Measurements from ENCODE around the gene C2orf72. TPM values are rescaled to one million over a fixed set of nuclear protein-coding genes. Genes with fewer than 3 reads are reported as not detected.

Gene C2orf72
- total and polyA plus RNA-seq, 4 donors: 0.28 to 1.3 (median 0.56) TPM

DNA sequence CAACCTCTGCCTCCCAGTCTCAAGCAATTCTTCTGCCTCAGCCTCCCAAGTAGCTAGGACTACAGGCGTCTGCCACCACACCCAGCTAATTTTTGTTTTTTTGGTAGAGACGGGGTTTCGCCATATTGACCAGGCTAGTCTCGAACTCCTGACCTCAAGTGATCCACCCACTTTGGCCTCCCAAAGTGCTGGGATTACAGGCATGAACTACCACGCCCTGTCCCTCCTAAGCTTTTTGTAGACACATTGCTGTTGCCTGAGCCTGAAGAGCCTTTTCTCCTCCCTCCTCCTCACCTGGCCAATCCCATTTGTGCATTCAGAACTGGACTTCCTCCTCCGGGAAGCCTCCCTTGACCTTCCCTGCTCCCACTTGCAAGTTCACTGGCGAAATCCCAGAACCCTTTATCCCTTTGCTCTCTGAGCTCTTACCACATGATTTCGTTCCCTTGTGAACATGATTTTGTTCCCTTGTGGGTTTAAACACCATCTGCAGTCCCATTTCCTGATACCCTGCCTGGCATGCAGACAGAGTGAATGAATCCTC lies 2.6 kb downstream of the C2orf72 start:
- no peak for DNase-seq
- TF ChIP-seq CTCF (IDR thresholded peaks at IDR 0.05; ENCODE audit: control extremely low read depth, extremely low read depth): no peak
- WGBS, 2 donors: 66 to 68% methylated on average over 8 of the region's 8 CpGs
- peaks cover 0 to 58% (median 29%) of the 10 kb centered on the region in 3 donors for H3K27me3 ChIP-seq (ENCODE audit: control insufficient read depth in 3 of 3, insufficient read depth in 3 of 3, low read length in 2 of 3)
- H3K9me3 ChIP-seq (ENCODE audit: control insufficient read depth in 4 of 4, insufficient read depth in 3 of 4, low read length in 3 of 4): peaks cover 0 to 7% (median 0%) of the 10 kb centered on the region in 4 donors
- no peak for ATAC-seq (ENCODE audit: insufficient read depth, low FRiP score)
- no peaks in the 10 kb centered on the region for H3K36me3 ChIP-seq (ENCODE audit: control insufficient read depth in 4 of 4, insufficient read depth in 4 of 4, low read length in 4 of 4)
- no peak overlapping the region for H3K27ac ChIP-seq (ENCODE audit: low read depth in 1 of 2, low read length in 1 of 2)
- no peak overlapping the region for H3K4me3 ChIP-seq
- no peak overlapping the region for H3K9ac ChIP-seq (ENCODE audit: insufficient read depth in 1 of 2, low read length in 2 of 2)
- peaks cover 0 to 10% (median 0%) of the 10 kb centered on the region in 5 donors for H3K4me1 ChIP-seq (ENCODE audit: control insufficient read depth in 5 of 5, insufficient read depth in 5 of 5, low read length in 5 of 5)

GRCh38 chr2:231041061-231041689 lies 3.9 kb downstream of the C2orf72 start:
- H3K9ac ChIP-seq (ENCODE audit: insufficient read depth in 1 of 2, low read length in 2 of 2): no peak overlapping the region
- H3K4me1 ChIP-seq (ENCODE audit: control insufficient read depth in 5 of 5, insufficient read depth in 5 of 5, low read length in 5 of 5): peaks cover 0 to 10% (median 0%) of the 10 kb centered on the region in 5 donors
- no peak for DNase-seq
- H3K9me3 ChIP-seq (ENCODE audit: control insufficient read depth in 4 of 4, insufficient read depth in 3 of 4, low read length in 3 of 4): peaks cover 0 to 6% (median 0%) of the 10 kb centered on the region in 4 donors
- no peak for ATAC-seq (ENCODE audit: insufficient read depth, low FRiP score)
- H3K4me3 ChIP-seq: no peak overlapping the region
- peaks cover 0 to 50% (median 26%) of the 10 kb centered on the region in 3 donors for H3K27me3 ChIP-seq (ENCODE audit: control insufficient read depth in 3 of 3, insufficient read depth in 3 of 3, low read length in 2 of 3)
- WGBS, 2 donors: 58 to 68% methylated on average over 8 of the region's 8 CpGs
- no peak for TF ChIP-seq CTCF (IDR thresholded peaks at IDR 0.05; ENCODE audit: control extremely low read depth, extremely low read depth)
- no peak overlapping the region for H3K27ac ChIP-seq (ENCODE audit: low read depth in 1 of 2, low read length in 1 of 2)
- no peaks in the 10 kb centered on the region for H3K36me3 ChIP-seq (ENCODE audit: control insufficient read depth in 4 of 4, insufficient read depth in 4 of 4, low read length in 4 of 4)

DNA sequence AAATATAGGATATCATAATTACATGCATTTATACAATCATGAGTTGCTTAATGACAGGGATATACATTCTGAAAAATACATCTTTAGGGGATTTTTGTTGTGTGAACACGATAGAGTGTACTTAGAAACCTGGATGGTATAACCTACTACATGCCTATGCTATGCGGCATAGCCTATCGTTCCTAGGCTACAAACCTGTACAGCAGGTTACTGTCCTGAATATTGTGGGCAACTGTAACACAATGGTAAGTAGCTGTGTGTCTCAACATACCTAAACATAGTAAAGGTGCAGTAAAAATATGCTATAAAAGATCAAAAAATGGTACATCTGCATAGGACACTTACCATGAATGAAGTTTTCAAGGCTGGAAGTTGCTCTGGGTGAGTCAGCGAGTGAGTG lies 6.5 kb downstream of the C2orf72 start:
- H3K27me3 ChIP-seq (ENCODE audit: control insufficient read depth in 3 of 3, insufficient read depth in 3 of 3, low read length in 2 of 3): peaks cover 0 to 32% (median 11%) of the 10 kb centered on the region in 3 donors
- WGBS, 2 donors: 87 to 92% methylated on average over 4 of the region's 4 CpGs
- H3K27ac ChIP-seq (ENCODE audit: low read depth in 1 of 2, low read length in 1 of 2): no peak overlapping the region
- ATAC-seq (ENCODE audit: insufficient read depth, low FRiP score): no peak
- peaks cover 0 to 2% (median 0%) of the 10 kb centered on the region in 4 donors for H3K9me3 ChIP-seq (ENCODE audit: control insufficient read depth in 4 of 4, insufficient read depth in 3 of 4, low read length in 3 of 4)
- DNase-seq: no peak
- H3K4me1 ChIP-seq (ENCODE audit: control insufficient read depth in 5 of 5, insufficient read depth in 5 of 5, low read length in 5 of 5): no peaks in the 10 kb centered on the region
- no peak overlapping the region for H3K9ac ChIP-seq (ENCODE audit: insufficient read depth in 1 of 2, low read length in 2 of 2)
- no peak for TF ChIP-seq CTCF (IDR thresholded peaks at IDR 0.05; ENCODE audit: control extremely low read depth, extremely low read depth)
- H3K4me3 ChIP-seq: no peak overlapping the region
- H3K36me3 ChIP-seq (ENCODE audit: control insufficient read depth in 4 of 4, insufficient read depth in 4 of 4, low read length in 4 of 4): no peaks in the 10 kb centered on the region

Measured in lung (tissue), 12 donors.